ENCODE measurements around the gene PRM3.

PRM3 gene

DNA sequence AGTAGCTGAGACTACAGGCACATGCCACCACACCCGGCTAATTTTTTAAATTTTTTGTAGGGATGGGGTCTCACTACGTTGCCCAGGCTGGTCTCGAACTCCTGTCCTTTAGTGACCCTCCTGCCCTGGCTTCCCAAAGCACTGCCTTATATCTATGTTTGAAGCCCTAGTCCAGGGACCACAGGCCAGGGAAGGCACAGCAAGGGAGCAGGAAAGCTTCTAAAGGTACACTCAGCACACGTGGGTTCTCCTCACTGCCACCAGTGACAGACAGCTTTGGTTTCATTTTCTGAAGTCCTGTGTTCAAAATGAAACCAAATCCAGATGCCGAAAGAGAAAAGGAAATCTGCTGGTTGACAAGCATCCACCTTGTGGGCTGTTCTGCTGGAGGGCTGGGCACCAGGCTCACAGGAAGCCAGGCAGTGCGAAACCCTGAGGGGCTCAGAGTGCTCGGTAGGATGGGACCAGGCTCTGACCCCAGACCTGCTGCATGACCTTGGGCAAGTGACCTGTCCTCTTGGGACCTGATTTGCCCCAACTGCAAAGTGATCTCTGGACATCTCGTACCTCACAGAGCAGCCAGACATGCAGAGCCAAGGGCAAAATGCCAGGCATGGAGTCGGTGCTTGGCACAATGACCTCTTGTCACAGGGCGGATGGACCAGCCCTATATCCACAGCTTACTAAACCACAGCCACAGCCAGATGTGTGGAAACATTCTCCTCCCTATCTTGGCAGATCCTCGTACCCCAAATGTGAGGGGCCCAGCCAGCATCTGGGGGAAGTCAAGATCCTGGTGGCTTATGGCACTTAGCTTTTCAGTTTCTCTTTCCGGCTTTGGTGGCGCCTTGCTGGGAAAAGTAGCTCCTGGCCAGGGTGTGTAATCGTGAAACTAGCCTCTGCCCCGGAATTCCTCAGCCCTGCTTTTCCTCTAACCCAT, 14.6 kb downstream of the PRM3 start:
- DNase-seq (ENCODE audit: low read depth) = no peak

DNA sequence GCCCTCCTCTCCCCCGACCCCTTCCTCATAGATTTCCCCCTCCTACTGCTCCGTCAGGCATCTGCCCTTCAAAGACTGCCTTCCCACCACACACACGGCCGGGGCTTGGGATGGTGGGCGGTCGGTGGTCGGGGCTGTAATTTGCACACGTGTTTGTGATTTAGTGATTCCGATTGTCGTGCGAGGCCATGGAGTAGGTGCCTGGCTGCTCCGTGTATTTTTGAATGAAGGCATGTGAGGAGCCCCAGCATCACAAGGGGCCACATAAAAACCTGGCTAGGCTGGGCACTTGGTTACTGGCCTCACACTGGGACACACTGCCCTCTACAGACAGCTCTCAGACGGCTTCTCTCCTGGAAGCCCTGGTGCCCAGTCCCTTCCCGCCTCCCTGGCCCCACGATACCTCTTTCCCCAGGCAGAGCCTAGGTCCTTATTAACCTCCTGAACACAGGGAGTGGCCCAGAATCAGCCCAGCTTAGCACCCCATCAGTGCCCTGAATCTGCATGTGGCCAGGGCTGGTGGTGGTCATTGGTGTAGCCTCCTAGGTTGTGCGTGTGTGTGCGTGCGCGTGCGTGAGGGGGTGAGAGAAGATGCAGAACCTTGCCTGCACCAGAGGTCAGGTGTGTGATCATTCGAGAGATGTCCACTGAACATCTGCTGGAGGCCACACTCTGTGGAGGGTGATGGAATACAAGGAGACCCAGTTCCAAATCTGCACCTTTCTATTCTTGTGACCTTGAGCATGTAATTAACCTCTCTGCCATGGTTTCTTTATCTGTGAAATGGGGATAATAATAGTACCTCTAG, 16.1 kb downstream of the PRM3 start:
- DNase-seq (ENCODE audit: low read depth) = peak; percentile 34

DNA sequence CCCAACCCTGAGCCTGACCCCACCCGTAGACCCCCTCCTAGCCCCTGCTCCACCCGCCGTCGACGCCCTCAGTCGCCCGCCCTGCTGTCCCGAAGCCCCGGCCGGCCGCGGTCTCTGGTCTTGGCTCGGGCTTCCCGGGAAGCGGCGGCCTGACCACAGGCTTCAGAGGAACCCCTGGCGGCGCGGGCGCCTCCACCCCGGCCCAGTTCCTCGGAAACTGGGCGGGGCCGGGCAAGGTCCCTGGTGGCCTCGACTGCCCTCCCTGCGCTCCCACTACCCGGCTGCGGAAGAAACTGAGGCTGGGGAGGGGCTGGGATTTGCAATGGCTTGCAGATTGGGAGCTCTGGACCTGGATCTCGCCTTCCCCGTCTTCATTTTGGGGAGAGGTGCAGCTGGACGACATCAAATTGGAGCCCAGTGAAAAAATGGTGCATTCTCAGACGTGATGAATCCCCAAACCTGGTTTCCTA, 16.7 kb downstream of the PRM3 start:
- DNase-seq (ENCODE audit: low read depth) = no peak

DNA sequence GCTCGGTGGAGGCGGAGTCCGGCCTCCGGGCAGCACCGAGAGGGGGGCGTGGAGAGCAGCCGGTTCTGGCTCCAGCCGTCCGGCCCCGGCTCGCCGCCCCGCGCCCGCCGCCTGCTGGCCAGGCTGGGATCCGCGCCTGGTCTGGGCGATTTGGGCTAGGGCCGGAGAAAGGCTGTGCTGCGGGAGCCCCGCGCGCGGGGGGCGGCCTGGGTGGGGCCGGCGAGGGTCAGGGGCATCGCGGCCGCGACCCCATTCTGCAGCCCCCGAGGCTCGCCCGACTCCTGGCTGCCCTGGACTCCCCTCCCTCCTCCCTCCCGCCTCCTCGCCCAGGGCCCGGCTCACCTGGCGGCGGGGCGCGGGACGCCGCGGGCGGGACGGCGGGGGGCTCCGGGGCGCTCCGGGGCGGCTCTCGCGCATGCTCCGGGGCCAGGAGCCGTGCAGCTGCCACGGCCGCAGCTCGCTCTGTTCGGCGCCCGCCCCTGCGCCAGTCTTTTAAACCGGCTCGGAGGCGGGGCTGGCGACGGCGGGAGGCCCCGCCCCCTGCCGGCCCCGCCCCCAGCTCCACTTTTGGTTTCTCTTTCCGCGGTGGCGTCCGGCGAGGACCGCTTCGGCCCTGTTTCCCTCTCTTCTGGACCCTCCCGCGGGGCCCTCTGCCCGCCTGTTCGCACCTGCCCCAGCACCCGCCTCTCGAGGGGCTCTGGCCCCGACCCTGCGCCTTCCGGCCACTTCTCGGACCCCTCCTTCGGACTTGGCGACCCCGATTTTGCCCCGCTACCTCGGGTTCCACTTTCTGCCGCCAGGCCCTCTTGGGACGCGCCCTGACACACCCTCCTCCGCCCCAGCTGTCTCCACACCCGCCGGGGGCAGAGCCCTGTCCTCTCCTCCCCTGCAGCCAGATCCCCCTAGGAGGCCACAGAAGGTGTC, 17.4 kb downstream of the PRM3 start, which contains the start of gene SOCS1:
Gene SOCS1, minus strand, starts transcription at position 468 of the 924 bp plus-strand sequence. CDS start 726 bp downstream, outside the sequence.
- peak; percentile 72 for DNase-seq (ENCODE audit: low read depth)

DNA sequence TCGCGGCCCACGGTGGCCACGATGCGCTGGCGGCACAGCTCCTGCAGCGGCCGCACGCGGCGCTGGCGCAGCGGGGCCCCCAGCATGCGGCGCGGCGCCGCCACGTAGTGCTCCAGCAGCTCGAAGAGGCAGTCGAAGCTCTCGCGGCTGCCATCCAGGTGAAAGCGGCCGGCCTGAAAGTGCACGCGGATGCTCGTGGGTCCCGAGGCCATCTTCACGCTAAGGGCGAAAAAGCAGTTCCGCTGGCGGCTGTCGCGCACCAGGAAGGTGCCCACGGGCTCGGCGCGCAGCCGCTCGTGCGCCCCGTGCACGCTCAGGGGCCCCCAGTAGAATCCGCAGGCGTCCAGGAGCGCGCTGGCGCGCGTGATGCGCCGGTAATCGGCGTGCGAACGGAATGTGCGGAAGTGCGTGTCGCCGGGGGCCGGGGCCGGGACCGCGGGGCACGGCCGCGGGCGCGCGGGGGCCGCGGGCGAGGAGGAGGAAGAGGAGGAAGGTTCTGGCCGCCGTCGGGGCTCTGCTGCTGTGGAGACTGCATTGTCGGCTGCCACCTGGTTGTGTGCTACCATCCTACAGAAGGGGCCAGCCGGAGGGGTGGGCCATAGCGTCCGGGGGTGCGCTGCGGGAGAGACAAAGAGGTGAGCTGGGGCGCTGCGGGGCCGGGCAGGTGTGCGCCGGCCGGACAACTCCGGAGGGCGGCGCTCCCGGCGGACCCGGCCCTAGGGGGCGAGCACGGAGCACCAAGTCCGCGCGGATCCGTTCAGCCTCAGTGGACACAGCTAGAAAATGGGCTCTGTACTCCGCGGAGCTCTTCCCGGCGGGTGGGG, 18.3 kb downstream of the PRM3 start:
- peak; percentile 43 for DNase-seq (ENCODE audit: low read depth)

DNA sequence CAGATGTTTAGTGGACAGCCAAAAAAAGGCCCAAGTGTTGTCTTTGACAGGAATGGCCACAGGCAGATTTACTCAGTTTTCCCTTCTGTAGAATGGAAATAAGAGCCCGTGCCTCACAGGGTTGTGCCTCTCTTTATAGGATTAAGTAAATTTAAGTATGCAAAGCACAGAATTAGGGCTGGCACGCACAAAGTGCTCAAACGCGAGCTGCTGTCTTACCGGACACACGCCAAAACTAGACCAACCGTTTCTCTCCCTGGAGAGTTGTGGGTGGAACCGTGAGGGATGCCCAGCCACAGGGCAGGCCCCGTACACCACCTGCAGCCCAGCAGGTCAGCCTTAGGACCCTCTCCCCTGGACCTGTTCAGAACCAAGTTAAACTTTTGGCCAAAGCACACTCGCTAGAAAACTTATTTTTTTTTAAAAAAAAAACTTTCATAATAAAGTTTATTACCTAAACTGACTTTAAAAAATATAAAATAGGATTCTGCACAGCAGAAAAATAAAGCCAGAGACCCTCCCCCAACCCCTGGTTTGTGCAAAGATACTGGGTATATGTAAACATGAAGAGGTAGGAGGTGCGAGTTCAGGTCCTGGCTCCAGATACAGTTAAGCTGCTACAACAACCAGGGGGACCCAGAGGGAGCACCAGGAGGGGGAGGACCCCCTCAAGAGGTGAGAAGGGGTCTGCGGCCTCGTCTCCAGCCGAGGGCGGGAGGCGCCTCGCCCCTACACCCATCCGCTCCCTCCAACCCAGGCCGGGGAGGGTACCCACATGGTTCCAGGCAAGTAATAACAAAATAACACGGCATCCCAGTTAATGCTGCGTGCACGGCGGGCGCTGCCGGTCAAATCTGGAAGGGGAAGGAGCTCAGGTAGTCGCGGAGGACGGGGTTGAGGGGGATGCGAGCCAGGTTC, 19.2 kb downstream of the PRM3 start:
- no peak for DNase-seq (ENCODE audit: low read depth)

DNA sequence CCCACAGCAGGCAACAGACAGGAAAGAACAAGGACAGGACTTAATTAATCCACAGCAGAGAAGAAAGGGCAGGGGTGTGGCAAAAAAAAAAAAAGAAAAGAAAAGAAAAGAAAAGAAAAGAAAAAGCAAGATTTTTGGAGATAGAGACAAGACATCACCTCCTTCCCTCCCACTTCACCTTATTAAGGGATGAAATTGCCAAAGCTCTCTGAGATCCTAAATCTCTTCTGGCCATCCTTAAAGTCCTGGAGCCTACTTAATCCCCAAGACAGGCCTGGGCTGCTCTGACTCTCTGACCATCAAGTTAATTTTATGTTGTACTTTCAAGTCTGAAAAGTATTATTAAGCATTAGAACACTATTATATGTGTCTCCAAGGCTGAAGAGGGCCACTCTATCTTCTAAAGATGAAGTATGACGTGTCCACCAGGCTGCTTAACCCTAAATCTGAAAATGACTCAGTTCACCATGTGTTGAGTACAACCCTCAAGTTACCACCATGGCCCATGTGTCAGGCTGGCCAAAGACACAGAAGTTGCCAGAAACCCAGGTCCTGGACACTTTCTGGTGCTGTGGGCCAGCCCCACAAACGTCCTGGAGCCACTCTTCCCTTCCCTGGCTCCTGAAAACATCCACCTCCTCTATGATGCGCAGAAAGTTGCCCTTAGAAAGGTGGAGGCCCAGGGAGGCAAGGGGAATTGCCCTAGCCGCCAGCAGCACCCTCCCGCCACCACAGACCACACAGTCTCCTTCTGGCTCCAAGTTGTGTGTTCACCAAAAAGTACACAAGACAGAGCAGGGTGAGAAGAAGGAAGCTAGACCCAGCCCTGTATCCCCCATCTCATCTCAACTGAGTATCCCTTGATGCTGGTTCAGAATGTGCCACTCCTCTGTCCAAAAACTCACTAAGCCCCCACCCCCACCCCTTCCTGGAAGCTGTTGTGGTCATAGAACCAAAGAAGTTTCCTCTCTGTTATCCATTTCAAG, 20.1 kb downstream of the PRM3 start:
- DNase-seq (ENCODE audit: low read depth) = peak; percentile 52

DNA sequence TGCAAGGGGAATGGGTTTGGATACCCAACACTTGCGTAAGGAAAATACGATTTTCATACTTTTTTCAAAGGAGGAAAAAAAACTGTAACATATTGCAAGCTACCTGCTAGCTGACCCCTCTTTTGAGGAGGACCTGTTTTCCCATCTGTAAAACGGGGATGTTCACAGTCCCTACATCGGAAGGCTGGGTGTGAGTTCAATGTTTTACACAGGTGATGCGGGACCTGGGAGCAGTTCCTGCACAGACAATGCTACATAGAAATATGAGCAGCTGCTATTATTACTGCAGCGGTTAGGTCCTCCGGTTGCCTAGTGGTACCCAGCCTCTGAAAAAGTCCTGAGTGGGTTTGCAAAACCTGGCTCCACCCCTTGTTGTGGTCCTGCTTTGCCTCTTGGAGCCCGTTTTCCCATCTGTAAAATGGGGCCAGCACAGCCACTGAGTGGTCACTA, 20.9 kb downstream of the PRM3 start:
- DNase-seq (ENCODE audit: low read depth) = no peak

DNA sequence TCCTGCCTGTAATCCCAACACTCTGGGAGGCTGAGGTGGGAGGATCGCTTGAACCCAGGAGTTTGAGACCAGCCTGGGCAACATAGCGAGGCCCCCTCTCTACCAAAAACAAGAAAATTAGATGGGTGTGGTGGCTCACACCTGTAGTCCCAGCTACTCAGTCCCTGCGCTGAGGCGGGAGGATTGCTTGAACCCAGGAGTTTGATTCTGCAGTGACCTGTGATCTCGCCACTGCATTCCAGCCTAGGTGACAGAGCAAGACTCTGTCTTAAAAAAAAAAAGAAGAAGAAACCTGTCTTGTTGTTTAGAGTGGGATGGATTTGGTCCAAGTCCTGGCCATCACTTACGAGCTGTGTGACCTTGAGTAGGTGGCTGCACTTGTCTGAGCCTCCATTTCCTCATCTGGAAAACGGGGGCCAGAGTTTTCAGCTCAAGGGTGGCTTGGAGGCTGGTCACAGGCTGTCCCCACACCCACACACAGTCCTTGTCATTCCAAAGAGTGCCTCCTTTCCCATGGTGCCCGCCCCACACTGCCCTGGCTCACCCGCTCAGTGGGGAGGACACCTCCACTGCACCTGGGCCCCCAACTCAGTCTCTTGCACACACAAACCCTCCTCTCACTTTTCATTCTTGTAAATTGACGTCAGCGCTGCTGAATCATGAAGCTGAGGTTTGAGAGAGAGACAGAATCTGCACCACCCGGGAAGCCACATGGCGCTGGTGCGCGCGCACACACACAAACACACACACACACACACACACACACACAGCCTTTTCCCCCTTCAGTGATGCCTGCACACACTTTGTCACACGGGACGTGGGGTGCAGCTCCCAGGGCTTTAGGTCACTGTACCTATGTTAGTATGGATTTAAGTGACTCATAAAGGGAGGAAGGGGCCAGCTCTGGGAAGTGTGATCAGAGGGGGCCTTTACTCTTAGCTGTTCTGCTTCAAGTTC, 21.6 kb downstream of the PRM3 start:
- DNase-seq (ENCODE audit: low read depth) = peak; percentile 71

DNA sequence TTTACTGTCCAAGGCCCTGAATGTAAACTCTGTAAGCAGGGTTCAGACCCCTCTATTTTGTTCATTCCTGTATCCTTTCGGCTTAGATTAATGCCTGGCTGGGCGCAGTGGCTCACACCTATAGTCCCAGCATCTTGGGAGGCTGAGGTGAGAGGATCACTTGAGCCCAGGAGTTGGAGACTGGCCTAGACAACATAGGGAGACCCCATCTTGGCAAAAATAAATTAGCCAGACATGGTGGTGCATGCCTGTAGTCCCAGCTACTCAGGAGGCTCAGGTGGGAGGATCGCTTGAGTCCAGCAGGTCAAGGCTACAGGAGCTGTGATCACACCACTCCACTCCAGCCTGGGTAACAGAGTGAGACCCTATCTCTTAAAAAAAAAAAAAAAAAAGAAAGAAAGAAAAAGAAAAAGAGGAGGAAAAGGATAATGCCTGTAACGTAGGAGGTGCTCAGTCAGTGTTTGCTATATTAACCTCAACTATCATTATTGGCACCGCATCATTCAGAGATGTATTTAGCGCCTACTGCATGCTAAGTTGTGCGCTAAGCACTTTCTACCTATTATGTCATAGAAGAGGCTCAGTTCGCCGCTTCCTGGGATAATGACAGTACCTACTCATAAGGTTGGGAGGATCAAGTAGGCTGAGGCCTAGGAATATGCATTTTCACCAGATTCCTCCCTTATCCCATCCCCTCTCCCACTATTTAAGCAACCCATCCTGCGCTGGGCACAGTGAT, 22.5 kb downstream of the PRM3 start:
- DNase-seq (ENCODE audit: low read depth) = no peak

DNA sequence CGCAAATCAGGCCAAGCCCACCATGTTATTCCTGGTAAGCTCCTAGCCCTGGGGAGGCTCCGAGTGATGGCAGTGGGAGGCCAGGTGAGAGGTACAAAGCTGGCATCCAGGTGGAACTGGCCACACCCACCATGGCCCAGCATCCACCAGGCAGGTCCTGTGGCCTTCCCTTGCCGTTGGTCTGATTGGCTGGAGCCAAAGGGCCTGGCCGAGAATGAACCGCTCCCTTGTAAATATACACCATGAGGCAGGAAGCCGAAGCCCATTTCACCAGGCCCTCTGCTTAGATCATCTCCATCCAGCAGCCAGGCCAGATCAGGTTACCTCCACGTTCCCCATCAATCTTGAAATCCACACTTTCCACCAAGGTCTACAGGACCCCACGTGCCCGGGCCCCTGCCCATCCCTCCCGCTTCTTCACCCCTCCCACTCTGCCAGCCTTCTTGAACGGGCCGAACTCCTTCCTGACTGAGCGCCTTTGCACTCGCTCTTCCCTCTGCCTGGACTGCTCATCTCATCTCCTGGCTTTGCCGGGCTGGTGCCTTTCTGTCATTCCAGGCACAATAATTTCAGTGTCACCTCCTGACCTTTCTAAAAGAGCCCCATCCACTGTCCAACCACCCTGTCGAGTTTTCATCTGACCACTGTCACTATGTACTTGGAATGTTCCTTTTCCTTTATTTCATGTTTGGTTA, 23.2 kb downstream of the PRM3 start:
- no peak for DNase-seq (ENCODE audit: low read depth)

DNA sequence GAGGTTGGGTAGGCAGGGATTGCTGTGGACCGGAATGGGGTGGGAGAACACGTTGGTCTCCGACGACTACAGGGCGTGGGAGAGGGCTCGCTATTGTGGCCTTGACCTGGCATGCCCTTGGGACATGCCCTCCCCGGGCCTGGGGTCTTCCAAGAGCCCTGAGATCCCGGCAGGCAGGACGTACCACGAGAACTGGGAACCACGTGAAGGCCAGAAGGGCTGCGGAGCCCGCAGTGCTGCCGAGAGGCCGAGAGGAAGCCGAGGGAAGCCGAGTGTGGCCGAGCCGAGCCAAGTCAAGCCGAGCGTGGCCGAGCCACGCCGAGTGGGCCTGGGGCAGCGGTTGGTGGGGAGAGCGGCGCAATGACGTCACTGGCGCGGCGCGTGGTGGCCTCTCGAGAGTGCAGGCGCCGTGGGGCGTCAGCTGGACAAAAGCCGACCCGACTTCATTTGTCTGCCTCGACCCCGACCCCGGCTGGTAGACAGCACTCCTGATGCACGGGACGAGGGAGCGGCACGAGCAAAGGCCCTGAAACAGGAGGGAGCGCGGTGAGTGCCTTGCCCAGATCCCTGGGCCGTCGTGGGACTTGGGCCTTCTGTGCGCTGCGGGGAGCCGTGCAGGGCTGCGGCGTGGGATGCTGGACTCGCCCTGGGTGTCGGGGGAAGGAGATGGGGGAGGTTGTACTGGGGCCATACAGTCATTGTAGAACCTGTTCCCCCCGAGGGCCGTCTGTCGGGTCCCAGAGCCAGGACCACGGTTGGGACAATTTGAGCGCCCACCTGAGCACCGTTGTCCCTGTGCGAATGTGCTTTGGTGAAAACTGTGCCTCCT, 24.0 kb downstream of the PRM3 start:
- DNase-seq (ENCODE audit: low read depth) = no peak

DNA sequence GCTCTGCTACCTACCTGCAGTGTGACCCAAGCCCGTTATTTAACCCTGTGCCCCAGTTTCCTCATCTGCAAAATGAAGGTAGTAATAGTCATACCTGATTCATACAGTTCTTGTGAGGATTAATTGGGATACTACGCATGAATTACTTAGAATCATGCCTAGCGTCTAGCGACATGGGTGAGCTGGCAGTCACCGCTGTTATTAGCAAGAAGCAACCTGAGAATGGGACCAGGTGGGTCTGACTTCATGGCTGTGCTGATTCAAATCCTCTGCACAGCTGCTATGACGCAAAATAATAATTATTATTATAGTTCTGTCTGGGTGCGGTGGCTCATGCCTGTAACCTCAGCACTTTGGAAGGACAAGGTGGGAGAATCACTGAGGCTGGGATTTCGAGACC, 25.3 kb downstream of the PRM3 start:
- no peak for DNase-seq (ENCODE audit: low read depth)

DNA sequence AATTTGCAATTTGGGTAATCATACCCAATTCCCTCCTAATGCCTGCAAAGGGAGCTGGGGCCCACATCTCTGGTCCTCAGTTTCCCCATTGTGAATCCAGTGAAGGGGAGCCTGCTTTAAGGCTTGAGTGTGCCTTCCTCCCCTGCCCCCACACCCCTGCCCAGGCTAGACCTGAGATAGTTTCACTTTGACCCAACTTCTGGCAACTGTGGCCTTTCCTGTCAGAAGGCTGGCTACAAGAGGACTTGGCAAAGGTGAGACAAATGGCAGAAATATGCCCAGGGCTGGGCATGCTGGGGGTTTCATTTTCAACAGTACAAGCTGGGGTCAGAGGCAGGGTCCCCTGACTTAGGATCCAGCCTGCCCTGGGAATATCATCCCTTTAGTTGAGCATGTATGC, 27.4 kb downstream of the PRM3 start:
- DNase-seq (ENCODE audit: low read depth) = no peak

DNA sequence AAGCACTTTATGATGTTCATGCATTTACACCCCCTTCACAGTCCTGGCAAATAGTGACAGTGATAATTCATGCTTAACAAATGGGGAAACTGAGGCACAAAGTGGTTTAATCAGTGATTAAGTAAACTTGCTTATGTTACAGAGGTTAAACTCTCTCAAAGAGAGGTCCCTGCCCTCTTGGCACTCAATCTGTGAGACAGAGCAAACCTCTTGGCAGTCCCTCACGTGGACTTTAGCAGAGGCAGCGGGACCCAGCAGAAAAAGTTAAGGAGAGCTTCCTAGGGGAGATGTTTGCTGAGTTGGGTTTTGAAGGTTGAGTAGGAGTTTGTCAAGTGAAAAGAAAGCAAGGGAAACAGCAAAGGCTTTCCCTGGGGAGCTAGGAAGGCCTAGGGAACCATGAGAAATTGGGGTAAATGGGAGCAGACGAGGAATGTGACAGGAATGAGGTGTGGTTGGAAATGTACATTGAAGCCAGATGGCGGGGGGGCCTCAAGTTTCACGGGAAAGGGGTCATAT, 28.1 kb downstream of the PRM3 start:
- no peak for DNase-seq (ENCODE audit: low read depth)
